GM19324 (cell line): ENCODE measurements around the gene ST13.
"Not testable (repeated sequence)": the region's sequence is repeated elsewhere in the genome, so short reads cannot be mapped to it uniquely, and the experiment has no call there.

Experiments
- ATAC-seq: cut with Tn5 transposase; IDR thresholded peaks from one replicate; pipeline ENCODE4 v1.9.1; 2021; ENCODE audit warnings: mild to moderate bottlenecking, moderate library complexity; ENCODE audit not compliant: unreplicated experiment, low FRiP score

The ST13 gene

GRCh38 chr22:40845816-40846215 is 10.6 kb downstream of the ST13 start:
- not testable (repeated sequence) for ATAC-seq

- no peak for ATAC-seq
Measured at GRCh38 chr22:40844951-40845350, 11.5 kb downstream of the ST13 start.

- ATAC-seq, result no peak
Measured at GRCh38 chr22:40838486-40838885, 18.0 kb downstream of the ST13 start.

DNA sequence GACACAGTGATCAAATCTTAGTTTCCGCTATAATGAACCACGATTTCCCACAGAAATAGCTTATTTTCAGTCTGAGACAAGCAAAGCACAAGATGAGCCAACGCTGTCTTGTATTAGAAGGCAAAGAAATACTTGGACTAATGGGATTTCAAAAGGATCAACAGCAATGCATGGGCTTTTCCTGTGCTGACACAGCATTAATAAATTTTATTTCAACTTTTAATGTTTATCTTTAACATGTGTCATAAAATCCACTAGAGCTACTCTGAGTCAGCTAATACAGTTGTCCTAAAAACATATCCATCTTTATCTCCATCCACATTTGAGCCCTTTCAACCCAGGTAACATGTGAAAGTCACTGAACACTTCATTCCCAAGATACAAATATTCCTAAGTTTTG is 21.8 kb downstream of the ST13 start:
- ATAC-seq, result no peak

- ATAC-seq, result no peak
Measured at GRCh38 chr22:40829131-40829530, 27.3 kb downstream of the ST13 start.

DNA sequence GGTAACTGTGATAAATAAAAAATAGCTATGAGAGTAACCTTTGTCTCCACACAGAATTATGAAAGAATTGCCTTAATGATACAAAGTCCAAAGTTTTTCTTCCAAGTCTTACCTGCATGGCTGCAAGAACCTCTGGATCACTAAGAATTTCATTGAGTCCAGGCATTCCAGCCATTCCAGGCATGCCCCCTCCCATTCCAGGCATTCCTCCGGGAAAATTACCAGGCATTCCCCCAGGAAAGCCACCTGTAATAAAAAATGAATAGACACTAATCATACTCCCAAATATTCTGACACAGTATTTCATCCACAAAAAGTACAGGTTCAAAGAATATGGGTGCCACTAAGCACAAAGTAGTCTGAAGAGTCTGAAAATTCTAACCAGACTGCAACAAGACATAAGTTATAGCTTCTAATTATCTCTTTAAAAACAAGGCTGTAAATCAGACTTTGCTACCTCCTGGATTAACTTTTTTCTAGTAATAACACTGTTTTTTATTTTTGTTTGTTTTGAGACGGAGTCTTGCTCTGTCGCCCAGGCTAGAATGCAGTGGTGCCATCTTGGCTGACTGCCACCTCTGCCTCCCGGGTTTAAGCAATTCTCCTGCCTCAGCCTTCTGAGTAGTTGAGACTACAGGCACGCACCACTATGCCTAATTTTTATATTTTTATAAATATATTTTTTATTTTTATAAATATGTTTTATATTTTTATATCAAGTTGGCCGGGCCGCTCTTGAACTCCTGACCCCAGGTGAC is 29.3 kb downstream of the ST13 start:
- no peak for ATAC-seq

GRCh38 chr22:40826292-40826691 is 30.1 kb downstream of the ST13 start:
- not testable (repeated sequence) for ATAC-seq

GRCh38 chr22:40823426-40823825 is 33.0 kb downstream of the ST13 start:
- ATAC-seq, result no peak

GRCh38 chr22:40819599-40820140 is 36.8 kb downstream of the ST13 start:
- ATAC-seq, result no peak

- peak; percentile 67 for ATAC-seq
Measured at GRCh38 chr22:40818747-40819598, 37.5 kb downstream of the ST13 start, which contains the start of gene SLC25A17. TSS of gene SLC25A17 (minus strand) at chr22:40819346. CDS start at chr22:40819248, 98 bp downstream.

DNA sequence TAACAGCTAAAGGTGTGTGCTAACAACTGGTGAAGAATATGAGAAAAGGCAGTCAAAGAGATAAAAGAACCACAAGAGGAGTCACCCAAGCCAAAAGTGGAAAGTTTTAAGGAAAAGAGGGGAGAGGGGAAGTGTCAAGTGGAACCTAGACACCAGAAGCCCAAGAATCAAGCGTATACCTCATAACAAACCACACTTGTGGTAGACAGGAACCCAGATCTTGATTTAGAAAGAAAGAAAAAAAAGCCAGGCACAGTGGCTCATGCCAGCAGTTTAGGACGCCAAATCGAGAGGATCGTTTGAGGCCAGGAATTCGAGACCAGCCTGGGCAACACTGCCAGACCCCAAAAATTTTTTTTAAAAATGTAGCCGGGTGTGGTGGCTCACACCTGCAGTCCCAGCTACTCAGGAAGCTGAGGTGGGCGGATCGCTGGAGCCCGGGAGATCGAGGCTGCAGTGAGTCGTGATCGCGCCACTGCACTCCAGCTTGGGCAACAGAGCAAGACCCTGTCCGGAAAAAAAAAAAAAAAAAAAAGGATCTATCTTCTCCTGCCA is 38.2 kb downstream of the ST13 start:
- no peak for ATAC-seq

GRCh38 chr22:40817737-40818136 is 38.7 kb downstream of the ST13 start:
- ATAC-seq, result no peak

- ATAC-seq, result no peak
Measured at GRCh38 chr22:40813912-40814315, 42.5 kb downstream of the ST13 start.

GRCh38 chr22:40808018-40808841 is 48.2 kb downstream of the ST13 start:
- ATAC-seq, result no peak

- ATAC-seq, result no peak
Measured at GRCh38 chr22:40806711-40807110, 49.7 kb downstream of the ST13 start.

GRCh38 chr22:40805699-40806203 is 50.7 kb downstream of the ST13 start:
- ATAC-seq, result no peak

GRCh38 chr22:40805239-40805638 is 51.2 kb downstream of the ST13 start:
- no peak for ATAC-seq

GRCh38 chr22:40803321-40803720 is 53.1 kb downstream of the ST13 start:
- no peak for ATAC-seq

DNA sequence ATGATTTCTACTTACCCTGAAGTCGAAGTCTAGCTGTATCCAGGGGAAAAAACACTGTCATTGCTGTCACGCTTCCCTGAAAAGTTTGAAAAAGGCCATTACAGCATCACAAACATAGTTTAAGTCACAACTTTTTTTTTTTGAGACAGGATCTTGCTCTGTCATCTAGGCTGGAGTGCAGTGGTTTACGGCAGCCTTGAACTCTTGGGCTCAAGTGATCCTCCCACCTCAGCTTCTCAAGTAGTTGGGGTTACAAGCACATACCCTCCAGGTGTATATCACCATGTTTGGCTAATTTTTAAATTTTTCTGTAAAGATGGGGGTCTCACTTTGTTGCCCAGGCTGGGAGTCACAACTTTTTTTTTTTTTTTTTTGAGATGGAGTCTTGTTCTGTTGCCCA is 57.4 kb downstream of the ST13 start:
- ATAC-seq, result no peak

- no peak for ATAC-seq
Measured at GRCh38 chr22:40797427-40797826, 59.0 kb downstream of the ST13 start.
